ENCODE measurements around the gene TOX2. TPM values are rescaled to one million over a fixed set of nuclear protein-coding genes. Genes with fewer than 3 reads are reported as not detected.

Gene TOX2
- total and polyA plus RNA-seq, 5 donors from 2014 or later, result 2.0 to 9.2 (median 3.4) TPM

- H3K36me3 Mint-ChIP-seq, result no peaks in the 10 kb centered on the region
- H3K27me3 Mint-ChIP-seq, result peaks cover 32% of the 10 kb centered on the region
- H3K9me3 Mint-ChIP-seq, result no peaks in the 10 kb centered on the region
- Histone ChIP-seq H3K4me3 (ENCODE audit: low read depth, low read length) (no peak overlapping the region), H3K4me1 (ENCODE audit: control insufficient read depth, insufficient read depth, low read length, poor library complexity, severe bottlenecking) (peaks cover 4% of the 10 kb centered on the region), H3K27me3 (ENCODE audit: control insufficient read depth, insufficient read depth, low read length) (peaks cover 7% of the 10 kb centered on the region), H3K27ac (ENCODE audit: insufficient read depth, low read length, poor library complexity, severe bottlenecking) (no peak overlapping the region), H3K9me3 (ENCODE audit: control insufficient read depth in 2 of 2, low read length in 2 of 2) (no peaks in the 10 kb centered on the region), H3K36me3 (ENCODE audit: control insufficient read depth, insufficient read depth, low read length) (no peaks in the 10 kb centered on the region)
- no peak for DNase-seq
- H3K4me1 Mint-ChIP-seq, result peaks cover 0 to 7% (median 4%) of the 10 kb centered on the region in 4 donors
- no peak for ATAC-seq (ENCODE audit: low read depth in 2 of 2)
- no peak overlapping the region for H3K4me3 Mint-ChIP-seq
- H3K27ac Mint-ChIP-seq, result no peak overlapping the region
Observed at GRCh38 chr20:44115762-44116644, 201.4 kb downstream of the TOX2 start.

GRCh38 chr20:44117296-44118184 is 202.9 kb downstream of the TOX2 start:
- H3K27ac ChIP-seq (ENCODE audit: insufficient read depth, low read length, poor library complexity, severe bottlenecking), result no peak overlapping the region
- H3K9me3 ChIP-seq (ENCODE audit: control insufficient read depth in 2 of 2, low read length in 2 of 2), result no peaks in the 10 kb centered on the region
- ATAC-seq (ENCODE audit: low read depth in 2 of 2), result no peak
- H3K9me3 Mint-ChIP-seq, result no peaks in the 10 kb centered on the region
- H3K27ac Mint-ChIP-seq, result no peak overlapping the region
- no peak for DNase-seq
- H3K36me3 ChIP-seq (ENCODE audit: control insufficient read depth, insufficient read depth, low read length), result no peaks in the 10 kb centered on the region
- H3K27me3 Mint-ChIP-seq, result peaks cover 29% of the 10 kb centered on the region
- no peaks in the 10 kb centered on the region for H3K36me3 Mint-ChIP-seq
- peaks cover 12% of the 10 kb centered on the region for H3K27me3 ChIP-seq (ENCODE audit: control insufficient read depth, insufficient read depth, low read length)
- no peak overlapping the region for H3K4me3 Mint-ChIP-seq
- peaks cover 0 to 7% (median 4%) of the 10 kb centered on the region in 4 donors for H3K4me1 Mint-ChIP-seq
- H3K4me3 ChIP-seq (ENCODE audit: low read depth, low read length), result no peak overlapping the region
- H3K4me1 ChIP-seq (ENCODE audit: control insufficient read depth, insufficient read depth, low read length, poor library complexity, severe bottlenecking), result peaks cover 4% of the 10 kb centered on the region

- Mint-ChIP-seq H3K27ac (no peak overlapping the region), H3K9me3 (no peaks in the 10 kb centered on the region), H3K36me3 (no peaks in the 10 kb centered on the region), H3K27me3 (peaks cover 29% of the 10 kb centered on the region), H3K4me3 (no peak overlapping the region), H3K4me1 (peaks cover 0 to 7% (median 4%) of the 10 kb centered on the region in 4 donors)
- no peak overlapping the region for H3K27ac ChIP-seq (ENCODE audit: insufficient read depth, low read length, poor library complexity, severe bottlenecking)
- ATAC-seq (ENCODE audit: low read depth in 2 of 2) (no peak), DNase-seq (no peak)
- H3K4me3 ChIP-seq (ENCODE audit: low read depth, low read length), result no peak overlapping the region
- H3K36me3 ChIP-seq (ENCODE audit: control insufficient read depth, insufficient read depth, low read length), result no peaks in the 10 kb centered on the region
- peaks cover 12% of the 10 kb centered on the region for H3K27me3 ChIP-seq (ENCODE audit: control insufficient read depth, insufficient read depth, low read length)
- H3K4me1 ChIP-seq (ENCODE audit: control insufficient read depth, insufficient read depth, low read length, poor library complexity, severe bottlenecking), result peaks cover 4% of the 10 kb centered on the region
- no peaks in the 10 kb centered on the region for H3K9me3 ChIP-seq (ENCODE audit: control insufficient read depth in 2 of 2, low read length in 2 of 2)
Observed at GRCh38 chr20:44118185-44119033, 203.8 kb downstream of the TOX2 start.

Other genes with a start within 250 kb of the TOX2 start
- 2.7 TPM for gene MYBL2, start 247.7 kb upstream of the TOX2 start, total RNA-seq
- 1 to 10 TPM; 1.6 to 4.3 (median 3.2) TPM for gene MYBL2, start 247.7 kb upstream of the TOX2 start, polyA plus RNA-seq
- gene GTSF1L, start 187.8 kb upstream of the TOX2 start, total RNA-seq, result 1.1 TPM
- gene GTSF1L, start 187.8 kb upstream of the TOX2 start, polyA plus RNA-seq, result 1 to 10 TPM in 3 of 4 donors, under 1 TPM in 1; 0.98 to 3.0 (median 1.7) TPM